ENCODE data around the gene NDRG3.

DNA sequence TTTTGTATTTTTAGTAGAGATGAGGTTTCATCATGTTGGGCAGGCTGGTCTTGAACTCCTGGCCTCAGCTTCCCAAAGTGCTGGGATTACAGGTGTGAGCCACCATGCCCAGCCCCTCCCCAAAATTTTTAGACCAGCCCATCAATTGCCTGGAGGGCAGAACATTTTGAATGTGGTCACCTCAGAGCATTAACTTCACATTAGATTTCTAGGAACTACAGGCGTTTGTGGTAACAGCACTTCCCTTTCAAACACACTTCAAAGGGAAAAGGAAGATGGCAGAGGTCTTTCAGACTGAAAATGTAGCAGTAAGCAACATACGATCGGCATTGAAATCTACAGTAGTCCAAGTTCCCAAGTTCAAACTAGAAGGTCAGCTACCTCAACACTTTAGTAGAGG, 87.6 kb downstream of the NDRG3 start:
- TF ChIP-seq CTCF (IDR thresholded peaks at IDR 0.05; ENCODE audit: insufficient read depth, low read depth, low read length) (no peak), EZH2 (IDR thresholded peaks at IDR 0.05; ENCODE audit: insufficient read depth, low read length) (no peak)

Measured in astrocyte (in vitro differentiated cells and primary cell).